MM.1S (cell line): ENCODE data around the gene S1PR2.

Experiments
- DNase-seq: peaks from one replicate; pipeline ENCODE4 v3.0.0-alpha.2; 2015
- H2AFZ ChIP-seq: fragments of 300-600 bp; sonication (generic); 2 replicates; pipeline ENCODE4 v1.6.0; 2016; ENCODE audit warnings: antibody characterized with exemption, low read length
- H3F3A ChIP-seq: fragments of 300-600 bp; sonication (generic); 2 replicates; pipeline ENCODE4 v1.6.1; 2016; ENCODE audit warnings: mild to moderate bottlenecking, antibody characterized with exemption, low read length, moderate library complexity, mixed read lengths; ENCODE audit not compliant: insufficient read depth
- H3K27ac ChIP-seq: fragments of 300-600 bp; sonication (generic); 2 replicates; pipeline ENCODE4 v1.5.1; 2016; ENCODE audit warnings: mild to moderate bottlenecking, low read length
- H3K27me3 ChIP-seq: fragments of 300-600 bp; sonication (generic); replicated peaks from 2 replicates; pipeline ENCODE4 v1.6.0; 2016; ENCODE audit warnings: low read length; ENCODE audit not compliant: insufficient read depth
- H3K36me3 ChIP-seq: fragments of 300-600 bp; sonication (generic); replicated peaks from 2 replicates; pipeline ENCODE4 v1.6.1; 2016; ENCODE audit warnings: mild to moderate bottlenecking, low read length, mixed read lengths; ENCODE audit not compliant: insufficient read depth
- H3K4me1 ChIP-seq: fragments of 300-600 bp; sonication (generic); 2 replicates; pipeline ENCODE4 v1.6.1; 2016; ENCODE audit warnings: low read length, mixed read lengths
- H3K4me2 ChIP-seq: fragments of 300-600 bp; sonication (generic); 2 replicates; pipeline ENCODE4 v1.6.0; 2016; ENCODE audit warnings: low read depth, low read length
- H3K4me3 ChIP-seq: fragments of 300-600 bp; sonication (generic); 2 replicates; pipeline ENCODE4 v1.5.1; 2016; ENCODE audit warnings: low read length, mixed read lengths
- H3K79me2 ChIP-seq: fragments of 300-600 bp; sonication (generic); 2 replicates; pipeline ENCODE4 v1.6.1; 2016; ENCODE audit warnings: mixed run types, low read length, mixed read lengths
- H3K9ac ChIP-seq: fragments of 300-600 bp; sonication (generic); 2 replicates; pipeline ENCODE4 v1.6.1; 2016; ENCODE audit warnings: low read length, mixed read lengths
- H3K9me2 ChIP-seq: fragments of 300-600 bp; sonication (generic); replicated peaks from 2 replicates; pipeline ENCODE4 v1.6.1; 2016; ENCODE audit warnings: mild to moderate bottlenecking, low read length, mixed read lengths; ENCODE audit not compliant: insufficient read depth
- H3K9me3 ChIP-seq: fragments of 300-600 bp; sonication (generic); replicated peaks from 2 replicates; pipeline ENCODE4 v1.6.1; 2016; ENCODE audit warnings: mild to moderate bottlenecking, low read length, mixed read lengths; ENCODE audit not compliant: insufficient read depth
- H4K20me1 ChIP-seq: fragments of 300-600 bp; sonication (generic); 2 replicates; pipeline ENCODE4 v1.6.1; 2016; ENCODE audit warnings: mild to moderate bottlenecking, low read length, moderate library complexity, mixed read lengths; ENCODE audit not compliant: insufficient read depth
- EZH2 ChIP-seq: fragments of 300-600 bp; sonication (generic); optimal IDR thresholded peaks from 2 replicates; pipeline ENCODE3; 2017; ENCODE audit warnings: low read depth, mild to moderate bottlenecking, antibody characterized with exemption, low read length, mixed read lengths
- EZH2phosphoT487 ChIP-seq: fragments of 300-600 bp; sonication (generic); IDR thresholded peaks from 2 replicates; pipeline ENCODE4 v1.6.1; 2018; ENCODE audit warnings: antibody characterized with exemption, low read length
- TF ChIP-seq, protein P1 (sequence below): fragments of 300-600 bp; sonication (generic); IDR thresholded peaks from 2 replicates; pipeline ENCODE4 v1.5.1; 2016; ENCODE audit warnings: antibody characterized with exemption, low read length, mixed read lengths

S1PR2 gene

DNA sequence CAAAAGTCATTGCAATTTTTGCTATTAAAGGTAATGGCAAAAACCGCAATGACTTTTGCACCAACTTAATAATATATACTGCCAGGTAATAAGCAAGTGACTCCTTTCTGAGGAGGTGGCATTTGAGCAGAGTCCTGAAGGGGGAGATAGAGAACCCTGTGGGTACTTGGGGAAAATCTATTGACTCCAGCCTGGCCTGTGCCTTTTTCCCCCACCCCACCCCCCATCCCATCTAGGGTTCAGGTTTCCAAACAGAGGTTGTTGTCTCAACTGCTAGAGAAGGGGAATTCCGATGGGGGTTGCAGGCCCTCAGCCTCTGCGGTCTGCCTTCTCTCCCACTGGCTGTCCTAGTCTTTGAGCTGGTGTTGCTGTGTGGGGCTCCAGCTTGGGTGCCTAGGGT is 11.5 kb downstream of the S1PR2 start:
- Histone ChIP-seq H3K9me2 (no peaks in the 10 kb centered on the region), H3K27me3 (no peaks in the 10 kb centered on the region), H3K79me2 (peaks cover 33% of the 10 kb centered on the region), H3K4me1 (peaks cover 51% of the 10 kb centered on the region), H3K9ac (peak overlapping the region; percentile 19; the same call in 1 of the 2 replicates), H3F3A (peaks cover 42% of the 10 kb centered on the region), H4K20me1 (no peaks in the 10 kb centered on the region), H3K4me2 (peak overlapping the region; percentile 30; the same call in 1 of the 2 replicates), H3K27ac (peak overlapping the region; percentile 96), H3K36me3 (no peaks in the 10 kb centered on the region), H3K9me3 (no peaks in the 10 kb centered on the region), H2AFZ (no peak overlapping the region), H3K4me3 (no peak overlapping the region)
- TF ChIP-seq, protein P1, sequence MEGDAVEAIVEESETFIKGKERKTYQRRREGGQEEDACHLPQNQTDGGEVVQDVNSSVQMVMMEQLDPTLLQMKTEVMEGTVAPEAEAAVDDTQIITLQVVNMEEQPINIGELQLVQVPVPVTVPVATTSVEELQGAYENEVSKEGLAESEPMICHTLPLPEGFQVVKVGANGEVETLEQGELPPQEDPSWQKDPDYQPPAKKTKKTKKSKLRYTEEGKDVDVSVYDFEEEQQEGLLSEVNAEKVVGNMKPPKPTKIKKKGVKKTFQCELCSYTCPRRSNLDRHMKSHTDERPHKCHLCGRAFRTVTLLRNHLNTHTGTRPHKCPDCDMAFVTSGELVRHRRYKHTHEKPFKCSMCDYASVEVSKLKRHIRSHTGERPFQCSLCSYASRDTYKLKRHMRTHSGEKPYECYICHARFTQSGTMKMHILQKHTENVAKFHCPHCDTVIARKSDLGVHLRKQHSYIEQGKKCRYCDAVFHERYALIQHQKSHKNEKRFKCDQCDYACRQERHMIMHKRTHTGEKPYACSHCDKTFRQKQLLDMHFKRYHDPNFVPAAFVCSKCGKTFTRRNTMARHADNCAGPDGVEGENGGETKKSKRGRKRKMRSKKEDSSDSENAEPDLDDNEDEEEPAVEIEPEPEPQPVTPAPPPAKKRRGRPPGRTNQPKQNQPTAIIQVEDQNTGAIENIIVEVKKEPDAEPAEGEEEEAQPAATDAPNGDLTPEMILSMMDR, result peak; percentile 79
- no peak for TF ChIP-seq EZH2phosphoT487
- DNase-seq, result peak; percentile 98

DNA sequence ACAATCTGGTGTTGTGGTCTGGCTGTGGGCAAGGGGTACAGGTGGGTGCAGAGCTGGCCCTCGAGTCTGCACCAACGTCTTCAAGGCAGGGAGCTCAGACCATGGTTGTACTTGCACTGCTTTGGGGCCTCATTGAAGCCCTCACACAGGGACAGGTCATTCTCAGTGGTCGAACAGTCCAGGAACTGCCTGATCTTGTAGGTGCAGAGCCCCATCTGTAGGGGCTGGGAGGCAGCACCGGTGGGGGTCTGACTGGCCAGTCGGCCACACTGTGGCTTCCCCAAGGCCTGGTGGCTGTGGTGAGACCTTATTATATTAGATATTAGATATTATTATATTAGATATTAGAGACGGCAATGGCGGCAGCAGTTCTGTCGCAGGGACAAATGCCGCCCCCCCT is 14.0 kb downstream of the S1PR2 start:
- no peak overlapping the region for H3K4me3 ChIP-seq
- H3K79me2 ChIP-seq, result peaks cover 19% of the 10 kb centered on the region
- peaks cover 31% of the 10 kb centered on the region for H3K4me1 ChIP-seq
- DNase-seq, result no peak
- H4K20me1 ChIP-seq, result no peaks in the 10 kb centered on the region
- no peaks in the 10 kb centered on the region for H3K27me3 ChIP-seq
- H3K9me2 ChIP-seq, result no peaks in the 10 kb centered on the region
- no peaks in the 10 kb centered on the region for H3K9me3 ChIP-seq
- H3F3A ChIP-seq, result peaks cover 28% of the 10 kb centered on the region
- H3K9ac ChIP-seq, result no peak overlapping the region
- H3K27ac ChIP-seq, result no peak overlapping the region
- no peaks in the 10 kb centered on the region for H3K36me3 ChIP-seq
- no peak overlapping the region for H3K4me2 ChIP-seq
- no peak overlapping the region for H2AFZ ChIP-seq
- no peak for TF ChIP-seq EZH2
- TF ChIP-seq EZH2phosphoT487, result no peak
- TF ChIP-seq, protein P1, result no peak

DNA sequence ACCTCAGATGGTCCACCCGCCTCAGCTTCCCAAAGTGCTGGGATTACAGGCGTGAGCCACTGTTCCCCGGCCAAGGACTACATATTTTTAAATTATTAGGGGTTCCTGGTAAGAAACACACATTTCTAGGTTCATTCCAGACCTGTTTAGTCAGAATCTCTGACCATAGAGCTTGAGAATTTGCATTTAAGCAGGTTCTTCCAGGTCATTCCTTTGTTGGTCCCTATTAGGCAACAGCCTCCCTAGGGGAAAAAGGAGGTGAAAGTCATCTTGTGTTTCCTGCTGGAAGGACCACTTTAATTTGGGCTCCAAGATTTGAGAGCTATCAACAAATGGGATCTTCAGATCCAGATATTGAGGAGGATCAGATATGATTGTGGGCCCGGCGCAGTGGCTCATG is 16.3 kb downstream of the S1PR2 start:
- Histone ChIP-seq H3K4me2 (no peak overlapping the region), H3F3A (peaks cover 5% of the 10 kb centered on the region), H3K9me2 (no peaks in the 10 kb centered on the region), H2AFZ (no peak overlapping the region), H4K20me1 (no peaks in the 10 kb centered on the region), H3K9me3 (no peaks in the 10 kb centered on the region), H3K79me2 (peaks cover 3% of the 10 kb centered on the region; the same call in 1 of the 2 replicates), H3K27ac (no peak overlapping the region), H3K27me3 (no peaks in the 10 kb centered on the region), H3K4me1 (peaks cover 8% of the 10 kb centered on the region), H3K9ac (no peak overlapping the region), H3K36me3 (no peaks in the 10 kb centered on the region), H3K4me3 (no peak overlapping the region)
- no peak for DNase-seq
- TF ChIP-seq, protein P1, result no peak
- TF ChIP-seq EZH2 (no peak), EZH2phosphoT487 (no peak)
